ENCODE data around the gene PCNX1.
"Not testable (repeated sequence)": the region's sequence is repeated elsewhere in the genome, so short reads cannot be mapped to it uniquely, and the experiment has no call there.

Gene PCNX1

DNA sequence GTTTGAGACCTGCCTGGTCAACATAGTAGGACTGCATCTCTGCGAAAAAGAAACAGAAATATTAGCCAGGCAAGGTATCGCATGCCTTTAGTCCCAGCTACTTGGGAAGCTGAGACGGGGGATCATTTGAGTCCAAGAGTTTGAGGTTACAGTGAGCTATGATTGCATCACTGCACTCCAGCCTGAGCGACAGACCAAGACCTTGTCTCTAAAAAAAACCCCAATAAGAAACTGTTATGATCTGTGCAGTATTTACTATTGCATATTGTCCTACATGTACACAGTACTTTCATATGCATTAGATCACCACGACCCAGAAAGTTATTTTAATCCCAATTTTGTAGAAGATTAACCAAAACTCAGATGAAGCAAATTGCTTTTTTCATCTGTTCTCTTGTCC is 187.5 kb downstream of the PCNX1 start:
- DNase-seq = no peak

DNA sequence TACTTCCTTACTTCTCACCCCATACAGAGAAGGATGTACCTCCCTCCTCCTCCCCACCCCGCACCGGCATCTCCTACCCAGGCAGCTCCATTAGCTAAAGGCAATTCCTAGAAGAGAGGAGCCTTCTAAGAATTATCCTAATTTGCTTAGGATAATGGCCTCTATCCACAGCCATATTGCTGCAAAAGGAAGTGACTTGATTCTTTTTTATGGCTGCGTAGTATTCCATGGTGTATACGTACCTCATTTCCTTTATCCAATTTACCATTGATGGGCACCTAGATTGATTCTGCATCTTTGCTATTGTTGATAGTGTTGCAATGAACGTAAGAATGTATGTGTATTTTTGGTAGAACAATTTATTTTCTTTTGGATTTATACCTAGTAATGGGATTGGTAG is 189.7 kb downstream of the PCNX1 start:
- DNase-seq = no peak

DNA sequence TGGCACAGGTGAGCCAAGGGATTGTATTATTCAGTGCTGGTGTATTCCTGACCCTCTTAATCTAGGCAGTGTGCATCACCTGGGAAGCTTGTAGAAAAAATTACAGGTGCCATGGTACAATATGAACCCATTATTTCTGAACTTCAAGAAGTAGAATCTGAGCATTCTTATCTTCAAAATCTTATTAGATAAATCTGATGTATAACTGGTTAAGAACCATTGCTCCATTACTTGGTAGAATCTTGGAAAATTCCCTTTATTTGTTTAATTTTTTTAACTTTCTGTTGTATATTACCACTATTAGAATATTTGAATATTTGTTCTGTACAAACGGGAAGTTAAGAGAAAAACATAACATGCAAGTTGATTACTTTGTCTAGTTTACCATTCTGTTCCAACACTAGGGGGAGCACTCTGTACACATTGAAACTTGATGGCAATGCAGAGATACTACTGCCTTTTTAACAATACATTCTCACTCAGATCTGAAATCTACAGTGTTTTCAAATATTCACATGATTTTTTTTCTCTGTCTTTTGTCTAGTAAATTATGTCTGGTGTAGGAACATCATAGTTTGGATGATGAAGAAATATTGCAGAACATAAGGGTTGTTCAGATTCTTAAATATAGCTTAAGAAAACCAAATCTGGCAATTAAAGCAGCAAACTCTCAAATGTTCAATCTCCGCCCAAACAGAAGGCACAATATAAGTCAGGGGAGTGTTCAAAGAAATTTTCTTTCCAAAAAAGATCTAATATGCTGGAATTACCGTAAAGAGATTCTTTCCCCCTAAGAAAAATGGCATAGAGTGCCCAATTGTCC is 196.6 kb downstream of the PCNX1 start:
- DNase-seq = peak in 1 of 2 donors; percentile 47

DNA sequence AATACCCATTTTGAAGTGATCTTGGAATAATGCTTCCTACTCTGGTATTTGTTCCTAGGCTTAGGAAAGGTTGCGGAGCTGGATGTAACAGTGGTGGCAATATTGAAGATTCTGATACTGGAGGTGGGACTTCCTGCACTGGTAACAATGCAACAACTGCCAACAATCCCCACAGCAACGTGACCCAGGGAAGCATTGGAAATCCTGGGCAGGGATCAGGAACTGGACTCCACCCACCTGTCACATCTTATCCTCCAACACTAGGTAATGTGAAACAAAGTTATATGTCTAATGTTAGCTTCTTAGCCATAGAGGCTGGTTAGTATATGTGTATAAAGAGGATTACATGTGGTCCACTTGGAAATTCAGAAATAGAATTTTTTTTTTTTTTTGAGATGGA is 197.9 kb downstream of the PCNX1 start:
- DNase-seq = no peak

DNA sequence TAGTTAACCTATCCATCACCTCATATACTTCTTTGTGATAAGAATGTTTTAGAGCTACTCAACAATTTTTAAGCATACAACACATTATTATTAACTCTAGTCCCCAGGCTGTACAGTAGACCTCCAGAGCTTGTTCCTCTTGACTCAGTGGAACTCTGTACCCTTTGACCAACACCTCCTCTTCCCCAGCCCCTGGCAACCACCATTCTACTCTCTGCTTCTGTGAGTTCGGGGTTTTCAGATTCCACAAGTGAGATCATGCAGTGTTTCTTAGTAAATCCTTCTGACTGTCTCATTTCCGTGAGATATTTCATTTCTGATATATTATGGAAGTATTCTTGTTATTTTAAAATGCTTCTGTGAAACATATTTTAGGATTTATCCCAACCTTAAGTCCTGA is 200.7 kb downstream of the PCNX1 start:
- no peak for DNase-seq

DNA sequence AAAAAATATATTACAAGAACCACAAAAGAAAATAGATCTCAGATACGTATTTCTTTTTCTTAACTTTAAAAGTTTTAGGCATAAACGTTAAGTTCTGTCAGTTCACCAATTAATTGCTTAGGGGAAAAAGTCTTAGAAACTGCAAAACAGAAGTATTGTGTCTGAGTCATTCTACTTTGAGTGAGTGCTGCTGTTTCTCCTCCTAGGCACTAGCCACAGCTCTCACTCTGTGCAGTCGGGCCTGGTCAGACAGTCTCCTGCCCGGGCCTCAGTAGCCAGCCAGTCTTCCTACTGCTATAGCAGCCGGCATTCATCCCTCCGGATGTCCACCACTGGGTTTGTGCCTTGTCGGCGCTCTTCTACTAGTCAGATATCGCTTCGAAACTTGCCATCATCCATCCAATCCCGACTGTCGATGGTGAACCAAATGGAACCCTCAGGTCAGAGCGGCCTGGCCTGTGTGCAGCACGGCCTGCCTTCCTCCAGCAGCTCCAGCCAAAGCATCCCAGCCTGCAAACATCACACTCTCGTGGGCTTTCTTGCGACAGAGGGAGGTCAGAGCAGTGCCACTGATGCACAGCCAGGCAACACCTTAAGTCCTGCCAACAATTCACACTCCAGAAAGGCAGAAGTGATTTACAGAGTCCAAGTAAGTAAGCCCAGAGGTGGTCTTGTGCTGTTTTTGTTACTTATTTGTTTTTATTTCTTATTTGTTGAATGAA is 201.3 kb downstream of the PCNX1 start:
- DNase-seq = no peak

DNA sequence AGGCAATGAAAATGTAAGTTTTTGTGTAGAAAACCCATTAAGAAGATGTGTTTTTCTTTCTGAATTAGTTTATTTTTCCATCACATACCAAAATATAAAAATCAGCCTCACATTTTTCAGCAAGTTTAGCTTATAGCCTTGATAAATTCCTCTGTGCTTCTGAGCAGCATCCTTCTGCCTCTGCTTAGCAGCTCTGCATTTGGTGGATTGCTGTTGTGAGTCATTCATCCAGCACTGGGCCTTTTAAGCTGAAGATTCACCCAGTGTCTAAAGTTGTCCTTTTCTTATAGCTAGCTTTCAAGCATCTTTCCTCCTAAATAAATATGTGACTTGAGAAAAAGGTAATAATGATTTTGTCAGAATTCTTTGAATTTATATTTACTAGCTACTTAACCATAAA is 206.1 kb downstream of the PCNX1 start:
- no peak for DNase-seq

DNA sequence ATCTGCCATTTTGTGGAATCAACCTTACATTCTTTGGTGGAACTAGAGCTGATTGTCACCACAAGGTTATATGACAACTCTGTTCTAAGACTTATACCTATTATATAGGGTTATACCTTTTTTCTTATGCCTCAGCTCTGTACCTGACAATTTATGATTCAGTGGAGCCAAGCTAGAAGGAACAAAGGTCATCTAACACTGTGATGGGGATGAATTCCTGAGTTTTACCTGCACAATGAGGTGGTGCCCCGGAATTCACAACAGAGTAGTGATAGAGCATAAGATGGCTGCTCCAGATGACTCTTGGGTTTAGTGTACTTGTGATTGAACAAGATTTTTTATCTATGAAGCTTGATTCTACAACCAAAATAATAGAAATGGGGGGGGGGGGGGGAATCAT is 207.3 kb downstream of the PCNX1 start:
- no peak for DNase-seq

DNA sequence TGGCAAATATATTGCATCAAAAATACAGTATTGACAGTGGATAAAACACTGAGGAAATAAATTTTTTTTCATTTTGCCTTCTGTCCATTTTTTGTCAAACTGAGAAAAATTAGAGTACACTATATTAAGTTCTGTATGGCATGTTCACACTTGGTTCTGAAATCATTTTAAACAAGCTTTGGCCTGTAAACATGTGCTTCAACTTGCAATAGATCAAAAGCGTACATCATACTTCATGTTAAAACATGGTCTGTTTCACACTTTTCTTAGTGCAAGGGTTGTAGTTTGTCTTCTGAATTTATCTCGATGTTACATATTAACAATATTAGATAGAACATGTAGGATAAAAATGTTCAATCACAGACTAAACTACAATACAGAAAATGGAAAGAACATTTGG is 208.0 kb downstream of the PCNX1 start:
- DNase-seq = no peak

DNA sequence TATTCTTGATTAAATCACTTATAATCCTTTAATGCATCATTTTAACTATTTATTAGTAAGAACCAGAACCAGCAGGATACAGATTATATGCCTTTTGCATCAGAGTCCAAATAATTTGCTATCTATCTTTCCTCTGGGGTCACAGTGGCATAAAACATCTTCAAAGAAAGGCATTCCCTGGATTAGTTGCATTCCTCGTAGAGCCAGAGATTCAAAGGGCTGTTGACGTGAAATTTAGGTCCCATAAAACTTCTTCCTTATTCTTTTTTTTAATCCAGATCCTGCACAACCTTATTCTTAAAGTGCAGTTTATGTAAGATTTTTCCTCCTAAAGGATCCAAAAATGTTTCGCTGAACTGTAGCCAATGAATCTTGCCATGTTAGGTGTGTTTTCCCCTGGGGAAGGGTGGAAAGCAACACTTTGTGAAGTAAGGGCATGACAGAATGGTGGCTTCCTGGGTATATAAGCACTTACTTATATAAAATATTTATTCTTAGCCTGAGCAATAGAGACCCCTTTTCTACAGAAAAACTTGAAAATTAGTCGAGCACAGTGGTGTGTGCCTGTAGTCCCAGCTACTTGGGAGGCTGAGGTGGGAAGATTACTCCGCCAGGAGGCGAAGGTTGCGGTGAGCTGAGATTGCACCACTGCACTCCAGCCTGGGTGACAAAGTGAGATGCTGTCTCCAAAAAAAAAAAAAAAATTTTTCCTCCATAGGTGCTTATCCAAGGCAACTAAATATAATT is 208.7 kb downstream of the PCNX1 start:
- no peak for DNase-seq

DNA sequence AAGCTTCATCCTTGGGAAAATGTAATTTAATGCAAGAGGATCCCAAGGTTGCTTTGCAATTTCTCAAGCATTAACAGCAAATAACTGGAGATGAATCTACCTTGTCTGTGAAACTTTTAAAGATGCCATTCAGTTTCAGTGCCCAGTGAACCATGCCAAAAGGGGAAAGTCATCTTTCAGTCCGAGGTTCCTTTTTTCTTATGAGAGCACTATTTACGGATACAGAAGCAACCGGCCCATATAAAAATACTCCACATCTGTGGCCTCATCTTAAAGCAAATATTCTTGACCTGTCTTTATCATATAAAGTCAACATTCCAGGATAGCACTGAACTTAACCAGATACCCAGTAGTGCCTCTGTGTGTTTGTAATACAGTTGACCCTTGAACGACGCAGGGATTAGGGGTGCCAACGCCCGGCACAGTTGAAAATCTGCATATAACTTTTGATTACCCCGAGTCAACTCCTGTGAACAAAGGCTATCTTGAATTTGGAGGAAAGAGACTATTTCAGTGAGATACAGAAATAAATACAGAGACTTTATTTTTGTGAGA is 209.4 kb downstream of the PCNX1 start:
- no peak for DNase-seq

DNA sequence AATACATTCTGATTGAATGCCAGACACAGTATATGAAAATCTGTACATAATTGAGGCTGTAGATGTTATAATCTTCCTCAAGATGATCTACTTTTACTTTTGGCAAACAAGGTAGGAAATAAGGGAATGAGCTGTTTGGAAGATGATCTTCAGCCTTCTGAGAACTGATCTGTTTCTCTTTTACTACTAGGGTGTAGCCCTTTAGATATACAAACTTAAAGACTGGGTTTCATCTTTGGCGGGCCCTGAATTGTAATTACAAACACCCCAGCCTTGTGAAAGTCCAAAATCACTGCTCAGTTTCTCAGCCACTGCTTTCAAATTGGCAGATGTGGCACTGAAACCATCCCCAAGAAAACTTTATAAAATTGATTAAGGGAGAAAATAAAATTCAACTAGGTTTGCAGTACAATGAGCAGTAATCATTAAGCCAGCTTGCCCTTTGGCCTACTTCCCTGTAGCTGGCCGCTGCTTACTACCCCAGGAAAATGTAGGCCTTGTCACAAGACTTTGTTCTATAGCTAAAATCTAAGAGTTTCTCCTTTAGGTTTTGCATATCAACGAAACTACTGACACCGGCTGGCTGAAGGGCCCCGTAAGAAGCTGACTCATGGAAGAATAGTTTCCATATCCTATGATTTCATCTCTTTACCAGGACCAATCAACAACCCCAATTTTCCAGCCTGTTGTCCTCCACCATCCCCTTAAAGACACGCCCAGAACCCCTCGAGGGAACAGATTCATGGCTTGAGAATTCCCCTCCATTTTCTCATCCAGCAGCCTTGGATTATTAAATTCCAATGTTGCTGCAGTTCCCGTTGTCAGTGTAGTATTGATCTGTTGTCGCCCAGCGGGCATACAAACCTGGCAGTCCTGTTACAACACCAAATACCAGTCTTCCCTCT is 210.8 kb downstream of the PCNX1 start:
- DNase-seq = no peak

DNA sequence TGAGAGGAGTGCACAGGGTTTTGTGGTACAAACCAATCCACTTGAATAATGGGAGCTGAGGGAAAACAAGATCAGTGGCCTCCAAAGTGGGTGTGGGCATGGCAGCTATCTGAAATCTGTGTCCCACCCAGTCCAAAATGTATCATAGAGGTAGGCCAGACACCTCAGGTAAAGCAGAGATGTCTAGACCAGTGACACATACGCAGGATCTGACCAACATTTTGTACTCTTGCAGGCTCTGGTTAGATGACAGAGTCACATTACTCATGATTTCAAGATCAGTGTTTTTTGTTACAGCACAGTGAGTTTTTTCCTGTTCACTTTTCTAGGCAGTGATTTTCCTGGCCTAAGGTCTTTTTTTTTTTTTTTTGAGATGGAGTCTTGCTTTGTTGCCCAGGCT is 211.8 kb downstream of the PCNX1 start:
- DNase-seq = no peak

DNA sequence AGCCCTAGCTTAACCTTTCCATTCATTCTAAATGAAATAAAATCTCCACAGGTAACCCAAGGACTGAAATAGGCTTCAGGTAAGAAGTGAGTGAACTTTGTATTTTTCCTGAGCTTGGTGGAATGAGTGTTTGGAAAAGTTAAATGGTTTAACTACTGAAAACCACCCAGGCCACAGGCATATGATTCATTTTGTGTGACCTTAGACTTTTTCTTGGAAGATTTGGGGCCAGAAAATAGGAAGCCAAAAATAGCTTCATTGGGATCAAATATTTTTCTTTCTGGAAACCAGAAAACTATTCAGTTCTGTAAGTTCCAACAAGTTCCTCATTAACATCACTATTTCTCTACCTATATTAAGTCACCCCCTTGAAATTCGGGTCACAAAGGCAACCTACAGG is 212.6 kb downstream of the PCNX1 start:
- DNase-seq = no peak

DNA sequence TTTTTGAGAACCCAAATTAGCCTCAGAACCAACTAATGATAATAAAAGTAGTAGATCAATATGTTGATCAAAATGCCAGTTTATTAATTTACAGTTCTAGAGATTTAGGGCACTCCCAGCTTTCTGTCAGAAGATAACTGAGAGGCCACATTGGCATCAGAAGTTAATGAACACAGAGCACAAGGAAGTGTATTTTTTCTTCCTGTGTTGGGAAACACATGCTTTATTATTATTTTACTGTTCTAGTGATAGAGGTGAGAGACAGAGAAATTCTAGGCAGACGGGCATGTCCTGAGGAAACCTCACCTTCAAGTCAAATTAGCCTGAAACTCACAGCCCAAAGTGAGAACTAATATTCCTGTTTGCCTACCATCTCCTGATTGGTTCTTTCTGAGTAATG is 213.7 kb downstream of the PCNX1 start:
- DNase-seq = no peak

DNA sequence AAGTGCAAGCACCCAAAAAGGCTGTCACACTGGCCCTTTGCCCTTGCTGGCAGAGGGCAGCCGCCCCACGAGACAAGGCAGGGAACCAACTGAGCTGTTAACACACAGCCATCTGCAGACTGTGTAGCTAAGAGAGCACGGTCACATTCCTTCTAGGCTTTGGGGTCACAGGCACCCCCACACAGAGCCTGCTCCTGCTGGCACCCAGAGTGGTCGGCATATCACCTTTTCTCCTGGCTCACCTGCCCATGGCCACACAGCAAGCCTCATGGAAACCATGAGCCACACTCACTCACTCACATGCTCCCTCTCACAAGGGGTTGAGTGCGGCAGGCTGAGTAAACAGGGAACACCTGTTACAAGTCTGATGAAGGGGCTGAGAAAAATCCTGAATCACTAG is 214.5 kb downstream of the PCNX1 start:
- no peak for DNase-seq

DNA sequence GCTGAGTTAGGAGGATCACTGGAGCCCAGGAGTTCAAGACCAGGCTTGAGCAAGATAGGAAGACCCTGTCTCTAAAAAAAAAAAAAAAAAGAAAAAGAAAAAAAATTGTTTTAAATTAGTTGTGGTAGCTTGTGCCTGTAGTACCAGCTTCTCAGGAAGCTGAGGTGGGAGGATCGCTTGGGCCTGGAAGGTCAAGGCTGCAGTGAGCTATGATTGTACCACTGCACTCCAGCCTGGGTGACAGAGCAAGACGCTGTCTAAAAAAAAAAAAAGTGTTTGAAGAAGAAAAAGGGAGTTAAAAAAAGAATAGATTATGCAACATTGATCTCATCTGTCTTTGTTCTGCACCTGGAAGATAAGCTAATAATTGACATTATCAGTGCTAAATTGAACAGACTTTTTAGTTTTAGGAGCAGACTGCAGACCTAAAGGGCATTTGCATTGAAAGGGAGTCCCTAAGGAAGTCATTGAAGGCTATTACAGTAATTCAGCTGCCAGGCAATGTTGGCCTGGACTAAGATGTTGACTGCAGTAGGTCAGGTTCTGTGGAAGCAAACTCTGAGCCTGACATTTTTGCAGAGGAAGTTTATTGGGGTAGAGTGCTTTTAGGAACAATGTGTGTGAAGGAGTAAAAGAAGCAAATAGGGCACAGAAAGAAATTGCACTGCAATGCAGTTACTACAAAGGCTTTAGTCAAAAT is 215.8 kb downstream of the PCNX1 start:
- DNase-seq = no peak

DNA sequence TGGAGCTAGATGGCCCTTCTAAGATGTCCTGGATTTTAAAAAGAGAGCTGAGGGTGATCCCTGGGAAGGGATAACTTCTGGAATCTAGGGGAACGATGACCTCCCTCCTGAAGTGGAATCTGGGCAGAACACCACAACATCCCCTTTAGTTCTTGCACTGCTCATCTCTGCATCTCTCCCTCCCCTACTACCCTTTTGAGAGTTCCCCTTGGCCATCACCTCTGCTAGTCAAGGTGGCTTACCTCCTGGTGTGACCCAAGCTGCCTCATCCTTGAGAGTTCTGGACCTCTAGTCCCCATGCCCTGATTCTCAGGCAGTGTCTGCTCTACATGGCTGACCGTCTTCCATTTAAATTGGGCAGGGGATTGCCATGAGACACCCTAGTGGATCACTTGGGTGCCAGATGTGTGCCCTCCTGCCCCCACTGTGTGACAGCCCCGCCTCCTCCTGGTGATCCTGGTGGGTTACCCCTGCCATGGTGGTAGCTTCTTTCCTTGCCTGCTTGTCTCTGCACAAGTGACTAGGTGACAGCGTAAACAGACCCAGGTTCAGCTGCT is 216.4 kb downstream of the PCNX1 start:
- no peak for DNase-seq

DNA sequence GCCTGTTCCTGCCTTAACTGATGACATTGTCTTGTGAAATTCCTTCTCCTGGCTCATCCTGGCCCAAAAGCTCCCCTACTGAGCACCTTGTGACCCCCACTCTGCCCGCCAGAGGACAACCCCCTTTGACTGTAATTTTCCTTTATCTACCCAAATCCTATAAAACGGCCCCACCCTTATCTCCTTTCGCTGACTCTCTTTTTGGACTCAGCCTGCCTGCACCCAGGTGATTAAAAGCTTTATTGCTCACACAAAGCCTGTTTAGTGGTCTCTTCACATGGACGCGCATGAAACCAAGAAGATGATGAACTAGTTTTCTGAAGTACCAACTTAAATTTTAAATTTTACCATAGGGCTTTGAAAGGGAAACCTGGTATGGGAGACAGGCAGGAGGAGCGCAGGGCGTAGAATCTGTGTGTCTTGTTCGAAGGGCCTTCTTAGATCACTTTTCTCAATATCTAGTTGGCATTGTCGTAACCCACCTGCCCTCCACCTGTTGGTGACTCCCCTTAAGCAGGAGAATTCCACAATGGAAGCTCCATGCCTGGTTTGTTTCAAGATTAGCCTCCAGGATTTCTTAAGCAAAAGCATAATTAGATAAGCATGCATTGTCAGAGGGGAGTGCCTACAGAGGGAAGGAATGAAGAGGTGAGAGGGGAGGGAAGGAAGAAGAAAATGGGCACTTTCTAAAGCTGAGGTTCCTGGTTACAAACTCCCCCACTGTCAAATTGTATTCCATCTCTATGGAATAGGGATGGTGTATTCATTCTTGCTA is 222.6 kb downstream of the PCNX1 start:
- not testable (repeated sequence) for DNase-seq

DNA sequence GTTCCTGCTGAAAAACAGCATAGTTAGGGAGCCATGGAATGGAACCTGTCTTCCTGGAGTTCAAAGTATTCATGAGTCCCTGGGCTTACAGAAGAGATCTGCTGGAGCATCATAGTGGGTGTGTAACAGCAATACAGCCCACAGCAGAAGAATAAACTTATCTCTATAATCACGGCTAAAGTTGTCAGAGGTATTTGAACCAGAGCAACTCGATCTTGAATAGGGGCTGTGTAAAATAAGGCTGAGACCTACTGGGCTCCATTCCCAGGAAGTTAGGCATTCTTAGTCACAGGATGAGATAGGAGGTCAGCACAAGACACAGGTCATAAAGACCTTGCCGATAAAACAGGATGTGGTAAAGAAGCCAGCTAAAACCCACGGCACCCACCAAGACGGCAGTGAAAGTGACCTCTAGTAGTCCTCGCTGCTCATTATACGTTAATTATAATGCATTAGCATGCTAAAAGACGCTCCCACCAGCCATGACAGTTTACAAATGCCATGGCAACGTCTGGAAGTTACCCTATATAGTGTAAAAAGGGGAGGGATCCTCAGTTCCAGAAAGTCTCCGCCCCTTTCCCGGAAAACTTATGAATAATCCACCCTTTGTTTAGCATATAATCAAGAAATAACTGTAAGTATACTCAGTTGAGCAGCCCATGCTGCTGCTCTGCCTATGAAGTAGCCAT is 223.4 kb downstream of the PCNX1 start:
- no peak for DNase-seq

All from hippocampal formation (tissue), 2 donors.